Esophagus squamous epithelium (tissue), 4 donors: Measurements from ENCODE around the gene CEACAM16.

Experiments used
- CTCF ChIP-seq, 6 experiments: fragments of 450-650 bp in 4 of 6; fragments of 200-600 bp in 2 of 6; sonication (generic) in 2 of 6; IDR thresholded peaks; one replicate each; pipeline ENCODE4 v1.5.1; 2016 to 2019; ENCODE audit warnings: antibody characterized with exemption in 6 of 6, mild to moderate bottlenecking in 4 of 6, moderate library complexity in 4 of 6
- POLR2A ChIP-seq, 4 donors: fragments of 450-650 bp; IDR thresholded peaks; one replicate each; pipeline ENCODE4 v1.6.1; 2017; ENCODE audit warnings: antibody characterized with exemption in 4 of 4, mild to moderate bottlenecking in 4 of 4, moderate library complexity in 3 of 4

- TF ChIP-seq POLR2A (IDR thresholded peaks at IDR 0.05) (no peak), CTCF (IDR thresholded peaks at IDR 0.05) (no peak)
Measured at GRCh38 chr19:44720945-44721344, 22.0 kb downstream of the CEACAM16 start.
